Smooth muscle cell (in vitro differentiated cells): ENCODE results near the gene MYO7B. TPM values are rescaled to one million over a fixed set of nuclear protein-coding genes. Genes with fewer than 3 reads are reported as not detected.

Experiments
- DNase-seq: peaks from one replicate; lab custom pipeline; 2025; ENCODE audit not compliant: unreplicated experiment; lab: John Stamatoyannopoulos, UW
- H2AFZ ChIP-seq: fragments of 200-600 bp; sonication (generic); 2 replicates; pipeline ENCODE4 v1.6.0; 2016; ENCODE audit warnings: antibody characterized with exemption, low read depth, mild to moderate bottlenecking
- H3F3A ChIP-seq: fragments of 200-600 bp; sonication (generic); 2 replicates; pipeline ENCODE4 v1.6.0; 2017; ENCODE audit warnings: antibody characterized with exemption, low read depth
- H3K27ac ChIP-seq: fragments of 200-600 bp; sonication (generic); 2 replicates; pipeline ENCODE4 v1.5.1; 2016; ENCODE audit warnings: low read depth, mild to moderate bottlenecking
- H3K27me3 ChIP-seq: fragments of 200-600 bp; sonication (generic); 2 replicates; pipeline ENCODE4 v1.6.1; 2016; ENCODE audit warnings: low read depth, mild to moderate bottlenecking
- H3K36me3 ChIP-seq: fragments of 200-600 bp; sonication (generic); 2 replicates; pipeline ENCODE4 v1.5.1; 2016; ENCODE audit warnings: low read depth
- H3K4me1 ChIP-seq: fragments of 200-600 bp; sonication (generic); 2 replicates; pipeline ENCODE4 v1.5.1; 2016; ENCODE audit warnings: low read depth
- H3K4me2 ChIP-seq: fragments of 200-600 bp; sonication (generic); 2 replicates; pipeline ENCODE4 v1.6.0; 2016; ENCODE audit warnings: mild to moderate bottlenecking
- H3K4me3 ChIP-seq: fragments of 200-600 bp; sonication (generic); 2 replicates; pipeline ENCODE4 v1.5.1; 2016; ENCODE audit warnings: mild to moderate bottlenecking
- H3K79me2 ChIP-seq: fragments of 200-600 bp; sonication (generic); 2 replicates; pipeline ENCODE4 v1.6.0; 2016; ENCODE audit warnings: low read depth, mild to moderate bottlenecking
- H3K9ac ChIP-seq: fragments of 200-600 bp; sonication (generic); 2 replicates; pipeline ENCODE4 v1.6.0; 2016; ENCODE audit warnings: low read depth
- H3K9me3 ChIP-seq: fragments of 200-600 bp; sonication (generic); replicated peaks from 2 replicates; pipeline ENCODE4 v1.5.1; 2016; ENCODE audit warnings: low read depth
- H4K20me1 ChIP-seq: fragments of 200-600 bp; sonication (generic); 2 replicates; pipeline ENCODE4 v1.6.0; 2016; ENCODE audit warnings: low read depth
- WGBS: methylation state at CpG from one replicate; pipeline ENCODE4 v1.1.7; 2016; ENCODE audit warnings: low lambda C conversion rate; 5-methylcytosine and 5-hydroxymethylcytosine counted together
- polyA plus RNA-seq: library from polyadenylated mRNA; unstranded; fragments of >200 nt; fragmentation: Nextera tagmentation; extraction: Ambion mirVana; gene quantifications from 2 replicates; pipeline ENCODE4 v1.2.1, GENCODE V29; 2016
- total RNA-seq: library from RNA; depleted of rRNA; stranded (reverse); fragments of >200 nt; gene quantifications from 2 replicates; pipeline ENCODE4 v1.2.3, GENCODE V29; 2014
- TF ChIP-seq, protein P1 (sequence below): fragments of 200-600 bp; sonication (generic); IDR thresholded peaks from 2 replicates; pipeline ENCODE4 v1.5.1; 2017; ENCODE audit warnings: borderline replicate concordance, mild to moderate bottlenecking, antibody characterized with exemption; ENCODE audit not compliant: insufficient read depth, poor library complexity, severe bottlenecking

The MYO7B gene
- total and polyA plus RNA-seq, 2 experiments from 2014 or later: 0.09 to 0.35 TPM

DNA sequence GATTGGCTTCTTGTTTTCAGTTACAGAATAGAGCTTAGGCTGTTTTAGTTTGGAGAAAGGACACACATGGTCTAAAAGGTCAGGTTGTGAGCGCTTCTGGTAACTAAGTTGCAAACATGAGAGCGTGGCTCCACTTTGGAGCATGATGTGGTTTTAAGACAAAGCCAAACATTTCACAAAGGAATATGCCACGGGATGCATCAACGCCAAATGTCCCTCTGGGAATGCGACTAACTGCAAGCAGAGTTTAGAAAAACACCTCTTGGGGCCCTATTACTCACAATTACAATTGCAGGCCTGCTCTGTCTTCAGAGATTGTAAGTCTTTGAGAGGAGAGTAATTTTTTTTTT lies 25.4 kb downstream of the MYO7B start:
- Histone ChIP-seq H3F3A (no peaks in the 10 kb centered on the region), H3K9me3 (no peaks in the 10 kb centered on the region), H3K27ac (no peak overlapping the region), H3K4me3 (no peak overlapping the region), H2AFZ (no peak overlapping the region), H3K79me2 (no peaks in the 10 kb centered on the region), H4K20me1 (no peaks in the 10 kb centered on the region), H3K9ac (no peak overlapping the region), H3K4me1 (no peaks in the 10 kb centered on the region), H3K4me2 (no peak overlapping the region), H3K27me3 (no peaks in the 10 kb centered on the region), H3K36me3 (no peaks in the 10 kb centered on the region)
- TF ChIP-seq, protein P1, sequence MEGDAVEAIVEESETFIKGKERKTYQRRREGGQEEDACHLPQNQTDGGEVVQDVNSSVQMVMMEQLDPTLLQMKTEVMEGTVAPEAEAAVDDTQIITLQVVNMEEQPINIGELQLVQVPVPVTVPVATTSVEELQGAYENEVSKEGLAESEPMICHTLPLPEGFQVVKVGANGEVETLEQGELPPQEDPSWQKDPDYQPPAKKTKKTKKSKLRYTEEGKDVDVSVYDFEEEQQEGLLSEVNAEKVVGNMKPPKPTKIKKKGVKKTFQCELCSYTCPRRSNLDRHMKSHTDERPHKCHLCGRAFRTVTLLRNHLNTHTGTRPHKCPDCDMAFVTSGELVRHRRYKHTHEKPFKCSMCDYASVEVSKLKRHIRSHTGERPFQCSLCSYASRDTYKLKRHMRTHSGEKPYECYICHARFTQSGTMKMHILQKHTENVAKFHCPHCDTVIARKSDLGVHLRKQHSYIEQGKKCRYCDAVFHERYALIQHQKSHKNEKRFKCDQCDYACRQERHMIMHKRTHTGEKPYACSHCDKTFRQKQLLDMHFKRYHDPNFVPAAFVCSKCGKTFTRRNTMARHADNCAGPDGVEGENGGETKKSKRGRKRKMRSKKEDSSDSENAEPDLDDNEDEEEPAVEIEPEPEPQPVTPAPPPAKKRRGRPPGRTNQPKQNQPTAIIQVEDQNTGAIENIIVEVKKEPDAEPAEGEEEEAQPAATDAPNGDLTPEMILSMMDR: no peak
- no peak for DNase-seq
- WGBS: 91% methylated on average over 5 of the region's 5 CpGs

GRCh38 chr2:127561371-127561770 lies 25.9 kb downstream of the MYO7B start:
- Histone ChIP-seq H3F3A (no peaks in the 10 kb centered on the region), H3K36me3 (no peaks in the 10 kb centered on the region), H2AFZ (no peak overlapping the region), H3K27me3 (no peaks in the 10 kb centered on the region), H3K79me2 (no peaks in the 10 kb centered on the region), H3K9me3 (no peaks in the 10 kb centered on the region), H3K4me3 (no peak overlapping the region), H4K20me1 (no peaks in the 10 kb centered on the region), H3K4me2 (no peak overlapping the region), H3K27ac (no peak overlapping the region), H3K9ac (no peak overlapping the region), H3K4me1 (no peaks in the 10 kb centered on the region)
- WGBS: 89% methylated on average over 8 of the region's 8 CpGs
- no peak for DNase-seq
- TF ChIP-seq, protein P1: no peak

DNA sequence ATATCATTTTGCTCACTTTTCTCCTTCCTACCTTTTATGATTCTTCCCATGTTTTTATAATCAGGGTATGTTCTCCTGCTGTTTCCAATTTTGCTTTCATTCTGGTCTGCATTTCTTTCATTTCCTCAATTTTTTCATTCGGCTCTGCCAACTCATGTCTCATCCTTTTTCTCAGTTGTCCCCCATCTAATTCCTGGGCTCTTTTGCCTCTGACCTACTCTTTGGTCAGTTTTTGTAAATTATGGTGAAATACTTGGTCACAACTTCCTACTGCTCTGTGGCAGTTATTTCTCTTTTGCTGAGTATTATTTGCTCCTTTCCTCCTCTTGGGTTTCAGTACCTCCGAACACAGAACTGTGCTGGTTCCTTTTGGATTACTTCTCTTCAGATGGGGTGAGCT lies 27.5 kb downstream of the MYO7B start:
- no peak overlapping the region for H3K4me3 ChIP-seq
- no peaks in the 10 kb centered on the region for H4K20me1 ChIP-seq
- WGBS: 90% methylated on average over 2 of the region's 2 CpGs
- no peaks in the 10 kb centered on the region for H3K27me3 ChIP-seq
- DNase-seq: no peak
- no peaks in the 10 kb centered on the region for H3F3A ChIP-seq
- no peak overlapping the region for H3K4me2 ChIP-seq
- TF ChIP-seq, protein P1: no peak
- no peaks in the 10 kb centered on the region for H3K9me3 ChIP-seq
- no peak overlapping the region for H3K9ac ChIP-seq
- no peaks in the 10 kb centered on the region for H3K4me1 ChIP-seq
- H2AFZ ChIP-seq: no peak overlapping the region
- H3K27ac ChIP-seq: no peak overlapping the region
- no peaks in the 10 kb centered on the region for H3K36me3 ChIP-seq
- no peaks in the 10 kb centered on the region for H3K79me2 ChIP-seq
